Lung (tissue), 12 donors: ENCODE measurements around the gene PRDM12. TPM values are rescaled to one million over a fixed set of nuclear protein-coding genes. Genes with fewer than 3 reads are reported as not detected.
A peak's percentile ranks its signal among the peaks of the same experiment; 100 is the strongest.

Source experiments
- ATAC-seq: fragments of 200-7000 bp; cut with Tn5 transposase; one replicate; pipeline ENCODE4 v1.9.1; 2020; ENCODE audit warnings: moderate number of reproducible peaks; ENCODE audit not compliant: insufficient read depth, low FRiP score
- DNase-seq, 3 donors: peaks; one replicate each; pipeline ENCODE4 v3.0.0-alpha.2; 2013 to 2017
- H3K27ac ChIP-seq, 2 donors: one replicate each; pipeline ENCODE4 v1.5.1; 2013; ENCODE audit warnings: mild to moderate bottlenecking in 2 of 2, moderate library complexity in 2 of 2, control low read depth in 1 of 2, inconsistent platforms in 1 of 2, low read depth in 1 of 2, low read length in 1 of 2
- H3K27me3 ChIP-seq, 3 donors: one replicate each; pipeline ENCODE4 v1.5.1; 2013; ENCODE audit warnings: low read length in 2 of 3; ENCODE audit not compliant: control insufficient read depth in 3 of 3, insufficient read depth in 3 of 3
- H3K36me3 ChIP-seq, 4 donors: one replicate each; pipeline ENCODE4 v1.5.1; 2013; ENCODE audit warnings: low read length in 4 of 4, mild to moderate bottlenecking in 1 of 4, moderate library complexity in 1 of 4; ENCODE audit not compliant: control insufficient read depth in 4 of 4, insufficient read depth in 4 of 4
- H3K4me1 ChIP-seq, 5 donors: one replicate each; pipeline ENCODE4 v1.5.1; 2013; ENCODE audit warnings: low read length in 5 of 5, mild to moderate bottlenecking in 2 of 5, moderate library complexity in 1 of 5; ENCODE audit not compliant: control insufficient read depth in 5 of 5, insufficient read depth in 5 of 5
- H3K4me3 ChIP-seq: one replicate; pipeline ENCODE4 v1.5.1; 2013; ENCODE audit warnings: mild to moderate bottlenecking, control low read depth, moderate library complexity
- H3K9ac ChIP-seq, 2 donors: one replicate each; pipeline ENCODE4 v1.5.1; 2013; ENCODE audit warnings: low read length in 2 of 2, control low read depth in 1 of 2; ENCODE audit not compliant: insufficient read depth in 1 of 2
- H3K9me3 ChIP-seq, 4 donors: one replicate each; pipeline ENCODE4 v1.5.1; 2013; ENCODE audit warnings: low read length in 3 of 4, mild to moderate bottlenecking in 1 of 4, moderate library complexity in 1 of 4; ENCODE audit not compliant: control insufficient read depth in 4 of 4, insufficient read depth in 3 of 4
- WGBS, 2 donors: extraction: QIAGEN DNeasy Blood & Tissue Kit; methylation state at CpG; one replicate each; pipeline ENCODE4 v1.1.7; 2013; 5-methylcytosine and 5-hydroxymethylcytosine counted together
- polyA plus RNA-seq, 2 donors: library from polyadenylated mRNA; stranded (reverse); fragments of 200-250 nt; gene quantifications; one replicate each; pipeline ENCODE4 v1.2.1, GENCODE V29; 2013
- total RNA-seq, 2 donors: library from RNA; depleted of rRNA in 1 of 2; stranded (reverse); fragments of >200 nt in 1 of 2; gene quantifications; one replicate each; pipeline ENCODE4 v1.2.1, GENCODE V29; 2014 to 2021
- TF ChIP-seq, protein P1 (sequence below): IDR thresholded peaks from 2 replicates; pipeline ENCODE4 v1.5.1; 2012; ENCODE audit warnings: mild to moderate bottlenecking; ENCODE audit errors: control extremely low read depth, extremely low read depth
- donor health status: control.
- donor health status: control.
- donor health status: Bipolar disorder and iron deficiency.
- donor health status: healthy.
- donor health status: DM: yes; HTN: yes; CAD: no.

The PRDM12 gene
- total and polyA plus RNA-seq, 4 donors: 0.05 to 0.09 TPM; not detected in 2

- no peak overlapping the region for H3K27ac ChIP-seq
- no peak for DNase-seq
- whole genome bisulfite sequencing, 2 donors: 15 to 16% methylated on average over 52 of the region's 52 CpGs
- no peaks in the 10 kb centered on the region for H3K36me3 ChIP-seq
- peaks cover 10 to 83% (median 58%) of the 10 kb centered on the region in 3 donors for H3K27me3 ChIP-seq
- no peak for ATAC-seq
- TF ChIP-seq, protein P1, sequence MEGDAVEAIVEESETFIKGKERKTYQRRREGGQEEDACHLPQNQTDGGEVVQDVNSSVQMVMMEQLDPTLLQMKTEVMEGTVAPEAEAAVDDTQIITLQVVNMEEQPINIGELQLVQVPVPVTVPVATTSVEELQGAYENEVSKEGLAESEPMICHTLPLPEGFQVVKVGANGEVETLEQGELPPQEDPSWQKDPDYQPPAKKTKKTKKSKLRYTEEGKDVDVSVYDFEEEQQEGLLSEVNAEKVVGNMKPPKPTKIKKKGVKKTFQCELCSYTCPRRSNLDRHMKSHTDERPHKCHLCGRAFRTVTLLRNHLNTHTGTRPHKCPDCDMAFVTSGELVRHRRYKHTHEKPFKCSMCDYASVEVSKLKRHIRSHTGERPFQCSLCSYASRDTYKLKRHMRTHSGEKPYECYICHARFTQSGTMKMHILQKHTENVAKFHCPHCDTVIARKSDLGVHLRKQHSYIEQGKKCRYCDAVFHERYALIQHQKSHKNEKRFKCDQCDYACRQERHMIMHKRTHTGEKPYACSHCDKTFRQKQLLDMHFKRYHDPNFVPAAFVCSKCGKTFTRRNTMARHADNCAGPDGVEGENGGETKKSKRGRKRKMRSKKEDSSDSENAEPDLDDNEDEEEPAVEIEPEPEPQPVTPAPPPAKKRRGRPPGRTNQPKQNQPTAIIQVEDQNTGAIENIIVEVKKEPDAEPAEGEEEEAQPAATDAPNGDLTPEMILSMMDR: no peak
- H3K9ac ChIP-seq: no peak overlapping the region
- H3K4me3 ChIP-seq: no peak overlapping the region
- H3K9me3 ChIP-seq: peaks cover 0 to 11% (median 0%) of the 10 kb centered on the region in 4 donors
- peaks cover 0 to 13% (median 4%) of the 10 kb centered on the region in 5 donors for H3K4me1 ChIP-seq
Measured at GRCh38 chr9:130658893-130659698, 5.3 kb upstream of the PRDM12 start.

DNA sequence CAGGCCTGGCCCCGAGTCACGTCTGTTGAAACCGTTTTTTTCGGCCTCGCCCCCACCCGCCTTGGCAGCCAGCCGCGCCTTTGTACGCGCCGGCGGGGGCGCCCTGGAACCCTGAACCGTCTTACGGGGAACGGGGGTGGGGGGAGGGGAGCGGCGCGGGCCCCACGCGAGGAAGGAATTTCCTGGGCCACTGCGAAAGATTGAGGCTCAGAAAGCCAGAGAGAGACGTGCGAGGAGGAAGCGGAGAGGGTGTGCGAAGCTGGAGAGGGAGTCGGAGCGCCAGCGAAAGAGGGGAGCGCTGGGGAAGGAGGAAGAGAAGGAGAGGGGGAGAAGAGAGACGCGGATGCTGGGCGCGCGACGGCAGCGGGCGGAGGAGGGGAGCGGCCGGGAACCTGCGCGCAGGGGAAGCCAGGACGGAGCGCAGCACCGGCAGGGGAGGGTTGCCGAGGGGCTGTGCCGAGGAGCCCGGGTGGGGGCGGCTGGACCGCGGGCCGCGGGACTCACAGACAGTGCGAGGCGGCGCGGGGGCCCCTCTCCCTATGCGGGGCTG, 4.6 kb upstream of the PRDM12 start:
- Histone ChIP-seq H3K9ac (no peak overlapping the region), H3K4me3 (no peak overlapping the region), H3K27me3 (peaks cover 10 to 83% (median 62%) of the 10 kb centered on the region in 3 donors), H3K36me3 (no peaks in the 10 kb centered on the region), H3K27ac (no peak overlapping the region), H3K4me1 (peaks cover 0 to 19% (median 4%) of the 10 kb centered on the region in 5 donors), H3K9me3 (peaks cover 0 to 11% (median 0%) of the 10 kb centered on the region in 4 donors)
- 0 to 3% methylated on average over 46 to 58 of the region's 58 CpGs for WGBS, 2 donors
- TF ChIP-seq, protein P1: no peak
- ATAC-seq: no peak
- peak in 1 of 3 donors; percentile 35 for DNase-seq

DNA sequence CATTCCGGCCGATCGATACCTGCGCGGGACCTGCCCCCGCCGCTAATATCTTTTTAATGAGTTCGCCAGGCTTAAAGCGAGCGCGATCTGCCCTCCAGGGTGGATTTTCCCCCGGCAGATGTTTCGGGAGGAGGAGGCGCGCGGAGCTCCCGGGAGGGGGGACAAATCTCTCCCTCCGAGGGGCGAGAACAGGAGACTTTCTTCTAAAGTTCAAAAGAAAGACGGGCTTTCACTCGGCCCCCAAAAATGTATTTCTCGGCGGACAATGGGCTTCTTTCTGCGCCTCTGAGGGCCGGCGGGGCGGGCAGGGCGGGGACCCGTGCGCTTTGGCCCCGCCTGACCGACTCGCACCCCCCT, 4.1 kb upstream of the PRDM12 start:
- TF ChIP-seq, protein P1: no peak
- no peak overlapping the region for H3K27ac ChIP-seq
- no peak overlapping the region for H3K9ac ChIP-seq
- no peaks in the 10 kb centered on the region for H3K36me3 ChIP-seq
- peaks cover 10 to 82% (median 62%) of the 10 kb centered on the region in 3 donors for H3K27me3 ChIP-seq
- peaks cover 0 to 21% (median 4%) of the 10 kb centered on the region in 5 donors for H3K4me1 ChIP-seq
- H3K4me3 ChIP-seq: no peak overlapping the region
- peaks cover 0 to 11% (median 0%) of the 10 kb centered on the region in 4 donors for H3K9me3 ChIP-seq
- DNase-seq (no peak), ATAC-seq (no peak)
- WGBS, 2 donors: 3% methylated on average over 31 to 33 of the region's 33 CpGs
